ENCODE data around the gene NTM.

- TF ChIP-seq, protein P1, sequence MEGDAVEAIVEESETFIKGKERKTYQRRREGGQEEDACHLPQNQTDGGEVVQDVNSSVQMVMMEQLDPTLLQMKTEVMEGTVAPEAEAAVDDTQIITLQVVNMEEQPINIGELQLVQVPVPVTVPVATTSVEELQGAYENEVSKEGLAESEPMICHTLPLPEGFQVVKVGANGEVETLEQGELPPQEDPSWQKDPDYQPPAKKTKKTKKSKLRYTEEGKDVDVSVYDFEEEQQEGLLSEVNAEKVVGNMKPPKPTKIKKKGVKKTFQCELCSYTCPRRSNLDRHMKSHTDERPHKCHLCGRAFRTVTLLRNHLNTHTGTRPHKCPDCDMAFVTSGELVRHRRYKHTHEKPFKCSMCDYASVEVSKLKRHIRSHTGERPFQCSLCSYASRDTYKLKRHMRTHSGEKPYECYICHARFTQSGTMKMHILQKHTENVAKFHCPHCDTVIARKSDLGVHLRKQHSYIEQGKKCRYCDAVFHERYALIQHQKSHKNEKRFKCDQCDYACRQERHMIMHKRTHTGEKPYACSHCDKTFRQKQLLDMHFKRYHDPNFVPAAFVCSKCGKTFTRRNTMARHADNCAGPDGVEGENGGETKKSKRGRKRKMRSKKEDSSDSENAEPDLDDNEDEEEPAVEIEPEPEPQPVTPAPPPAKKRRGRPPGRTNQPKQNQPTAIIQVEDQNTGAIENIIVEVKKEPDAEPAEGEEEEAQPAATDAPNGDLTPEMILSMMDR (conservative IDR thresholded peaks at IDR 0.05; ENCODE audit: low read length): no peak
- TF ChIP-seq EZH2phosphoT487 (IDR thresholded peaks at IDR 0.05; ENCODE audit: borderline replicate concordance): no peak
Observed at GRCh38 chr11:132361011-132361550, 990.7 kb downstream of the NTM start.

Measured in Loucy (cell line).